GM21515 (cell line): ENCODE data around the gene PLSCR1.
"Not testable (repeated sequence)": the region's sequence is repeated elsewhere in the genome, so short reads cannot be mapped to it uniquely, and the experiment has no call there.

Source experiments
- ATAC-seq: cut with Tn5 transposase; IDR thresholded peaks from one replicate; pipeline ENCODE4 v1.9.1; 2021; ENCODE audit not compliant: unreplicated experiment

The PLSCR1 gene

DNA sequence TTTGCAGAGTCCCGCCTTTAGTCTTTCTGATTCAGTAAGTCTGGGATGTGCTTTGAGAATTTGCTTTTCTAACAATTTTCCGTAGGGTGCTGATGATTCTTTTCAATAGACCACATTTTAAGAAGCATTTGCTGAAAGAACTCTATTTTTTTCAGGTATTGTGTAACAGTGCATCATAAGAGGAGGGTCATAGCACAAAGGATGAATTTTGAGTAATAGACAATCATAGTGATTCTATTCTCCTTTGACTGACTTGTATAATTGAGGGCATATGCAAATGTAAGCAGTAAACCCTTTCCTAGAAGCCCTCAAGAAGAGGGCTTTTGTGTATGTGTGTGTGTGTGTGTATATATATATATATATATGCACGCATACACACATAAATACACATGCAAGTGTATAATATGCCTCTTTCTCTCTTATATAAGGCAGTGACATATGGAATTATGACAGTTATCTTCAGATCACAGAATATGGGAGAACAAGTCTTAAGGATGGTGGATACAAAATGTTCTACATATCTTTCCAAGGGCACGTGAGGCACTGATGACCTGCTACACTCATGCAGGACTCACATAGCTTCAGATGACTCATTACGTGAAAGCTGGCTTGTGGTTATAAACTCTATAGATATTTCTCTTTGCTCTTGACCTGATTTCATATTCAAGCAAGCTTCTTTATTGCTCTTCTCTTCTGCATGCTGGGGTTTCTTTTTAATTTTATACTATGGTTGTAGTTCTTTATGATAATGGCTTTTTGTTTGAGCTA is 6.5 kb upstream of the PLSCR1 start:
- peak; percentile 86 for ATAC-seq

DNA sequence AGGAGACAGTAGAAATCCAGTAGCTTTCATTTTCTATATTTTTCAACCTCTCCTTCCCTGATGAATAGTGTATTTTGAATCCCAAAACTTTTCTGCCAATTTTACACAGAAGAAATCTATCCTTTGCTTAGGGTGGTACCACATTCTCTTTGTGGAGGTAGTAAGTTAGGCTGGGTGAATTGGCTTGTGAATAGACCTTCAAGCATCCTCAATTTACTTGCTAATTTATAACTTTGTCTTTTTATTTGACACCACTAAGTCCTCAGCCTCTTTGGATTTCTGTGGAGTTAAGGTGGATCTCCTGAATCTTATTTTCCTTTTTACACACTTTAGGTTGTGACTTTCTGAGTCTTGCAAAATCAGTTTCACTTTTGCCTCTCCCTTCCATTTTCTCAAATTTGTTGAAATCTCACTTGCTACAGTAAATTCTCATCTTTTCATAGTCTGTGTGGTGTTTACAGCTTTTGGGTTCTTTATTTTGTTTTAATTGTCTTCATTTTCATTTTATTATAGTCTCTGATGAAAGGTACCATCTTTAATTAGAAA is 5.7 kb upstream of the PLSCR1 start:
- no peak for ATAC-seq

DNA sequence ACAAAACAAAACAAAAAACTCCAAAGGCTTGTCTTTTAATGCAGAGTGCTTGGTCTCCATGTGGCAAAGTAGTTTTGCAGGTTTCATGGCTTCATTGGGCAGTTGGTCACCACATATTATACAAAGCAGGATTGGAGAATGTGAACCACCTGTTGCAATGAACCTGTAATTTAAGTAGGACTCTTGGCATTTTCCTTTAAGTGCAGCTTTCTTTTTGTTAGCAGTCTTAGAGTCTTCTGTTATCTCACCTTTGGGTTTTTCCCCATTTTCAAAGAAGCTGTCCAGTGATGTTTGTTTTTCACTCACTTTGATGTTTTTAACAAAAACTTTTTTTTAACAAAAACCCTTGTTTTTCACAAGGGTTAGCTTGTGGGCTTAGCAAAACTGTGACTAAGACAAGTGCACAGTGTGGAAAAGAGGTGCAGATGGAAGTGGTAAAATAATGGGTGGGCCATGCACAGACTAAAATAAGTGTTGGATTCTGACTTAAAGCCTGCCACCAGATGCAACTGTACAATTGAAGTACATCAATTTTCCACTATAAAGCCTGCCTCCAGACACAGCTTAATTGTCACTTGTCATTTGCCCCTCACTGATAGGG is 2.9 kb upstream of the PLSCR1 start:
- ATAC-seq = no peak

DNA sequence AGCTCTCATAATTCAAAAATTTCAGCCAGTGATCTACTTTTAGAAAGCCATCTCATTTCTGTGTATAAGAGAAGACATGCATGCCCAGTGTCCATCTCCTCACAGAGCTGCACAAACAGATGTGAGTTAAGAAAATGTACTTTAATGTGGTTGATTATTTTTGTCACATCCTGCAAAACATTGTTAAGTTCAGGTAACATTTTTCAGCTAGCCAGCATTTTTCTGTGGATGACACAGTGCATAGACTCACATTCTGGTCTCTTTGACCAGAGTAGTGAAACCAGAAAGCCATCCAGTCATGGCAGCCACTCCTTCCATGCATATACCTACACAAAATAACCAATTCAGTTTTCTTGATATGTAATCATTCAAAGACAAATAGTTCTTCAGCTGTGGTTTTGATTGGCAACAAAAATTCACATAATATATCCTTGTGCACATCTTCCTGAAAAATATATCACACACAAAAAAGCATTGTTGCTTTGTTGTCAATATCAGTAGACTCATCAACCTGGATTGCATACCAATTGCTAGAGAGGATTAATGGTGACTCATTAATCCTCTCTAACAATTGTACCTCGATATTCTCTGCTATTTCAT is 2.1 kb upstream of the PLSCR1 start:
- ATAC-seq = no peak

DNA sequence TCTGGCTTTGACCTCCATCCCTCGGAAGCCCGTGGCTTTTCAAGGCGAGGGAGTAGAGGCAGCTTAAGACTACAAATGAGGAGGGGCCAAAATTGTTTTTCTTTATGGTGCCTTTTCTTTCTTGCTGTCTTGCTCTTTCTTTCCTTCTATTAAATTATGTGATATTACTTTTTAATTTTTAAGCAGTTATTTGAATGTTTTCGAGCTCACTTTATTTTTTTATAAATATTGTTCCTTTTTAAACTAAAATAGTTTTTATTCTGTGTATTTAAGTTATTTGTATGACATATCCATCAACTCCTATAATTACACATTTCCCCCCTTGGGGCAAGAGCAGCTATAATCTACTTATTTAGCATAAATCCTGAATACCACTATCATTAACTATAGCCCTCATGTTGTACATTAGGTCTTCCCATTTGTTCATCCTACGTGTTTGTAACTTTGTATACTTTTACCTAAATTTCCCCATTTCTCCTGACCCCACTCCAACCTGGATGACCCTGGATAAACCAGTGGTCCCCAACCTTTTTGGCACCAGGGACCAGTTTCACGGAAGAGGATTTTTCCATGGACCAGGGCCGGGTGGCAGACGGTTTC is 622 bp upstream of the PLSCR1 start:
- ATAC-seq = no peak

DNA sequence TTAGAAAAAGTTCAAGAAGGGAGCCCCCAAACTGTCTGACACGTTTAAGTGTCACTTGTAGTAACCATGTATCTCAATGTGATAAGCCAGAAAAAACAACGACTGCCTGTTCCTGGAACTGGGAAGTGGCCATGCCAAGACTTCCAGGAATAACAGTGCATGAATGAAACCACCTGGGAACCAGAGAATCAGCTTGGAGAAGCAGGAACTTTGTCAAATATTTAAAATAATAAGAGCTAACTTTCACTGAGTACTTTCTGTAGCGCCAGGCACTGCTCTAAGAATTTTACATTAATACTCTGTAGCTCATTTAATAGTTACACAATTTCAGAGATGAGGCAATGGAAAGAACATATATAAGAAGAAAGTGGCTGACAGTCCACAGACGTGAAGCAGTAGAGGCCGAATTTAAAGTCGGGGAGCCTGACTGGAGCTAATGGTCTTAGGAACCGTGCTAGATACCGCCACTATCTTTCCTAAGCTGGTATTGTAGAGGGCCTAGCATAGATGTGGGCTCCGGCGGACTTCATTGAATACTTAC is 876 bp downstream of the PLSCR1 start:
- peak; percentile 4 for ATAC-seq

DNA sequence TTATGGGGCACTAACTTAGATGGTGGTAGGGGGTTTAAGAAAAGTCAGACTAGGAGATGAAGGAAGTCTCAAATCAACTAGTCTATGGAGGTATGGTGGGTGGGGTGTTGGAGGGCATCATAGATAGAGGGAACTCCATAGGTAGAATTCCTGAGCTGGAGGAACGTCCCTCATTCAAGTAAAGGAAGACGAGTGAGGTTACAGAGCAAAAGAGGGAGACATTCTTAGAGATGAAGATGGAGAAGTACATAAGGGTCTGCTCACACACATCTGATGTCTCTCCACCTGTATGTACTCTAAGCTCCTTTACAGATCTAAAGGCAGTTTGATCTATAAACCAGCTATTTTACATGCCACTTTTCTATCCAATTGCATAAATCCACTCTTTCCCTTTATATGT is 1.4 kb downstream of the PLSCR1 start:
- no peak for ATAC-seq

DNA sequence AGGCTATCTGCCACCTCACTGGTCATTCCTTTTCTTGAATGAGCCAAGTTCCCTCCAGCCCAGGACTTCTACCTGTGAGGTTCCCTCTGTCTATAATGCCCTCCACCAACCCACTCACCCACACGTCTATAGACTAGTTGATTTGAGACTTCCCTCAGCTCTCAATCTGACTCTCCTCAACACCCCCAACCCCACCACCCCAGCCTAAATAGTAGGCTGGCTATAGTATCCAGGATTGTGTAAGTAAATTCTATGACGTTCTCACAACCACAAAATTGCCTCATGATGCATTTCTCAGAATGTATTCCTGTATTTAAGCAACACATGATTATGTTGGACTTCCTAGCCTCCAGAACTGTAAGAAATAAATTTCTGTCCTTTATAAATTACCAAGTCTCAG is 2.2 kb downstream of the PLSCR1 start:
- no peak for ATAC-seq

DNA sequence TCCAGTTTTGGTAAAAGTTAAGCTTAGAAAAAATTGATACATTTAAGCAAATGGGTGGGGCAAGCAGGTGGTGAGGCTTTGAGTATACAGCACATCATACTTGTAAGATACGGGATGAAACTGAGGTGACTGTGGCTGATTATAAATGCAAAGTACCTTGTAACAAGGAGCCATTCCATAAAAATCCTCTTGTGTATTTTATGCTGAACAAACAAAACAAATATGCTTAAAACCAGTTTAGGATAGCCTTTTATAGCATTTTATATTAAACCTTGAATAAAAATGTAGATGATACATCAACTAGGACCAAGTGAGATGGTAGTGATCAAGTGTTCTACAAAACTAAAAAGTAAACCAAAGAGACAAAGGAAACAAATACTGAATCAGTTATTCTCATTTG is 3.4 kb downstream of the PLSCR1 start:
- ATAC-seq = no peak

DNA sequence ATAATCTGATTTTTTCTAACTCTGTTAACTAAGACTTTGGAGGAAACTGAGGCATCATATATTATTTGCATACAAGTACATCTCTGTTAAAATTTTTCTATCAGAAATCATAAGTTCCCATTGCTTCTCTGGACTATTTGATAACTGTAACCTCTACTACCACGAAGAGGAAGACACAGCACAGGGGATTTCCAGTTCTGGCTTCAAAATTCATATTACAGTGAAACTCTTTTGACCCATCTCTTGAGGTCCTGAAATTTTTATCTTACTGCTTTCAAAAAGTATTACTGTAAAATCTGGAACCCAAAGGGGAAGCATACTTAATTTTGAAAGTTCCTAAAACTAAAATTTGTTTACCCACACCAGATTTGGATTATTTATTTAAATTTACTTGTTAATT is 4.2 kb downstream of the PLSCR1 start:
- ATAC-seq = no peak

DNA sequence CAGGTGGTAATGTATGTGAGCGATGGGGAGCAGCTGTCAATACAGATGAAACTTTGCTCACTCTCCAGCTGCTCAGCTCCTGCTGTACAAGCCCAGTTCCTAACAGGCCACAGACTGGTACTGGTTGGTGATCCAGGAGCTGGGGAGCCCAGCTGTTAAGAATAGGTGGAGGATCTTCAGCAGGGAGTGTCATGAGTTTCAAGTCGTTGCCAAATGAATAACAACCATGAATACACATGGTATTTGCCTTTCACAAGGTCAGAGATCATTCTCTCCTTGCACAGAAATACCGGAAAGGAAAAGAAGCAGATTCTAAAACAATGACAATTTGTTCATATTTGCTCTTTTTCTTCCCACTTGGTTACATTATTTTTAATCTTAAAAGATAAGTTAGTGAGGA is 5.1 kb downstream of the PLSCR1 start:
- no peak for ATAC-seq

DNA sequence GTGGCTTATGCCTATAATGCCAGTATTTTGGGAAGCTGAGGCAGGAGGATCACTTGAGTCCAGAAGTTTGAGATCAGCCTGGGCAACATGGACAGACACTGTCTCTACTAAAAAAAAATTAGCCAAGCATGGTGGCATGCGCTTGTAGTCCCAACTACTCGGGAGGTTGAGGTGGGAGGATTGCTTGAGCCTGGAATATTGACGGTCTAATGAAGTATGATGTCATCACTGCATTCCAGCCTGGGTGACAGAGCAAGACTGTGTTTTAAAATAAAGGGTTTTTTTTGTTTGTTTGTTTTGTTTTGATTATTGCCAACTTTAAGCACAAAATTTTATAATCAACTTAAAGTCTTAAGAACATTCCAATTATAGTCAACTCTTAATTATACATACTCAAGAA is 6.8 kb downstream of the PLSCR1 start:
- ATAC-seq = no peak

DNA sequence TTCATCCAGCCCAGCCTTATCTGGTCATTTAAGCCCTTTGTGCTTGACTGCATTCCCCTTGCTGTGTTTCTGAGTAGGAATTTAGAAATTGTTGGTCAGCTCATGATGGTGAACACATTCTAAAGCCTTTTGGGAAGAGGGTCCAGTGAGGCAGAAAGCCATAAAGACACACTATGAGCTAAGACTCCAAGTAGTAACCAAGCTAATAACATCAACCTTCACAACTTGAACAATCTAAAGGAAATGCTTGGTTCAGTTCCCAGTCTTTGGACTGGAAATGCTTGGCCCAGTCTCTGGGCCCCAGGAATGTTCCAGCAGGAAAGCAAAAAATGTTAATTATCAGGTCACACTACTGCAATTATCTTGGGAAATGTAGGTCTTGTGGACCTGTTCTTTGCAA is 7.7 kb downstream of the PLSCR1 start:
- no peak for ATAC-seq

DNA sequence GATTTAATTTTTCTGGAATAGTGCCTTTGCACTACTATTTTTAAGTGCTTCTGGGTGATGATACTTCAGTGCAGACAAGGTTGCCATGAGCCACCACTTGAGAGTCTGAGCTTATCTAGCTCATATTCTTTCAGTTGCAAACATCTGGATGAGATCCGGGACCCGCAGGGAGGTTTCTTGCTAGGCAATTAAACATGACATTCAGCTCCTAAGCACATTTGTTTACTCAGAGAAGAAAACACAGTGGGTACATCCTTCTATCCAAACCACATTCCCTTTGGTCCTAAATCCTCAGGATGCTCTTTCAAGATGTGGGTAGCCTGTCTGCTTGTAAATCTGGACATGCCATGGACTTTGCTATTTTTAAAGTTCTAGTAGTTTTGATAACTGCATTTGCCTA is 12.0 kb downstream of the PLSCR1 start:
- ATAC-seq = no peak

DNA sequence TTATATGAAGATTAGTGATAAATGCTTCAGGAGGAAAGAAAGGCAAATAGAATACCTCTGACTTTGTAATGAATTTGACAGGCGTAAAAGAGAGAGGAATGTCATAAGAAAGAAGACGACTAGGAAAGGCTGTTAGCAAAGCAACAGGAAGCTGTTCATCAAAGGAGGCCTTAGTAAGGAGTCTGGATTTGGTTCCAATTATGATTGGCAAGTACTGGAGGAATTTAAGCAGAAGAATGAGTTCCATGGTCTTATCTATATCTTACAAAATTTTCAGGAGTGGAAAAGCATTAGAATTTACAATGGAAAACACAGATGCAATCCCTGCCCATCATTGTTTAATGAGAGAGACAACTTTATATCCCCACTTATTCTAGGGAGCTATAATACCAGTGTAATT is 13.8 kb downstream of the PLSCR1 start:
- ATAC-seq = no peak

DNA sequence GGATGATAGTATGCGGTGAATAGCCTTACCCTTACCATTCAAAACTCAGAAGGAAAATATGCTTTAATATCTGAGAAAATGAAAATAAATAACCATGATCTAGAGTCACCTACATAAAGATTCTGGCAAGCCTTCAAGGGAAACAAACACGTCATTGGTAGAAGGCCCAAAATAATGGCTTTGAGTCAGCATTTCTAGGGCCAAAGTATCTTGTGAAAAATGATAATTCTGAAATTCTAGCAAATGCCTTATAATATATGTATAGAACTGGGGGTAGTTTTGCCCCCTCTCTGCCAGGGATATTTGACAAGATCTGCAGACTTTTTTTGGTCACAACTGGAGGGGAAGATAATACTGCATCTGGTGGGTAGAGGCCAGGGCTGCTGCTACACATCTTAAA is 15.4 kb downstream of the PLSCR1 start:
- ATAC-seq = no peak

DNA sequence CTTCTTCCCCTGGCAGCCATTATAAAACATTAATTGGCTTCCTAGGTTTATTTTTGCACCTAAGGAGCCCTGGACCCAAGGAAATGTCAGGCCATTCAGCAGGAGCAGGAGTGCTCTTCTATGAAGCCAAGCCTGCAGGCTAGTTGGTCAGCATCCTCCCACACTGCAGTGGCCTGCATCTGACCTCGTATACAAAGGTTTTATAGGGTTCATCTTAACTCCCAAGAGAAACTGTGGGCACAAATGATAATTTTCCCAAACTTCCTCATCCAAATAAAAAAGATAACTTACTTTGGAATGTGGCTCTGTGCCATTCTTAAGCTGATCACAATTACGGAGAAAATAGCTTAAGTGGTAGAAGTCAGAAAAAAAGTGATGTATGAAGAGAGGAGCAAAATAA is 19.4 kb downstream of the PLSCR1 start:
- no peak for ATAC-seq

DNA sequence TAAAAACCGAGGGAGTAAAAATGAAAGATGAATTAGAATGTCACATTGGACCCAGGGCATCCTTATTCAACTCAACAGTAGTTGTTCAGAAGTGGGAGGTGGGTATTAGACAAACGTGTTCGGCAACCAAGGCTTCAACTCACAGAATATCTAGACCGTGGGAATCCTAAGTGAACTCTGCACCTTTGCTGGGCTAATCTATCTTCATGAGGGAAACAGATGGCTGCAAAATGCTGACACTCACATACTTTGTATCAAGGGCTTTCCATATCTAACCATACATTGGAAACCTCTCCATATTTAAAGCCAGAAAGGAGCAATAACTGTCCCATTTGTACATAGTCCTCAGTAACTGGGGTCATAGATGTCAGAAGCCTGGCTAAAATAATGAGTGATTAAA is 20.9 kb downstream of the PLSCR1 start:
- ATAC-seq = no peak

DNA sequence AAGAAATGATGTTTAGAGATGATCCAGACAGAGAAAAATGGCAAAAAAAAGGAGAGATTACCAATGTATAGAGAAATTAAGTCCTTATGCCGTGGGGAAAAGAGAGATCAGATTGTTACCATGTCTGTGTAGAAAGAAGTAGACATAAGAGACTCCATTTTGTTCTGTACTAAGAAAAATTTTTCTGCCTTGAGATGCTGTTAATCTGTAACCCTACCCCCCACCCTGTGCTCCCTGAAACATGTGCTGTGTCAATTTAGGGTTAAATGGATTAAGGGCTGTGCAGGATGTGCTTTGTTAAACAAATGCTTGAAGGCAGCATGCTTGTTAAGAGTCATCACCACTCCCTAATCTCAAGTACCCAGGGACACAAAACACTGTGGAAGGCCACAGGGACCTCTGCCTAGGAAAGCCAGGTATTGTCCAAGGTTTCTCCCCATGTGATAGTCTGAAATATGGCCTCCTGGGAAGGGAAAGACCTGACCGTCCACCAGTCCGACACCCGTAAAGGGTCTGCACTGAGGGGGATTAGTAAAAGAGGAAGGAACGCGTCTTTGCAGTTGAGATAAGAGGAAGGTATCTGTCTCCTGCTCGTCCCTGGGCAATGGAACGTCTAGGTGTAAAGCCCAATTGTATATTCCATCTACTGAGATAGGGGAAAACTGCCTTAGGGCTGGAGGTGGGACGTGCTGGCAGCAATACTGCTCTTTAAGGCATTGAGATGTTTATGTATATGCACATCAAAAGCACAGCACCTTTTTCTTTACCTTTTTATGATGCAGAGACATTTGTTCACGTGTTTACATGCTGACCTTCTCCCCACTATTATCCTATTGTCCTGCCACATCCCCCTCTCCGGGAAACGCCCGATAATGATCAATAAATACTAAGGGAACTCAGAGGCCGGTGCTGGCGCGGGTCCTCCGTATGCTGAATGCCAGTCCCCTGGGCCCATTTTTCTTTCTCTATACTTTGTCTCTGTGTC is 21.9 kb downstream of the PLSCR1 start:
- not testable (repeated sequence) for ATAC-seq

DNA sequence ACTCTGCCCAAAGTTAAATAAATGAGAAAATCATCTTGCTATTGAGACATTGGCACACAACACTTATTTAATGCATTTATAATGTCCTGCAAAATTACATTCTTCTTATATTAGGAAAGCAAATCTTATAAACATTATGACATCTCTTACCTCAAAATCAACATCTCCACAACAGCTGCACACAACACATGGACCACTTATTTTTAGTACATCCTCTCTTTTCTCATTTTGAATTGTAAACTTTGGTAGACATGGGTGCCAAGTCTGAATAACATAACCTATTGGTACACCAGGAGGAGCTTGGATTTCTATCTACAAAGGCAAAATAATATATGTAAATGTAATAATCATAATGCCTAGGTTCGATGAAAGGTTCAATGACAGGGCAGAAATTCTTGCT is 23.0 kb downstream of the PLSCR1 start:
- ATAC-seq = no peak
